Hypothalamus (tissue), 51 donors: ENCODE data around the gene PDLIM4.

Experiments used
- DNase-seq, 51 donors: peaks; one replicate each; lab custom pipeline; 2025; lab: John Stamatoyannopoulos, UW

The PDLIM4 gene

GRCh38 chr5:132277971-132278853, 20.7 kb downstream of the PDLIM4 start:
- DNase-seq = no peak

DNA sequence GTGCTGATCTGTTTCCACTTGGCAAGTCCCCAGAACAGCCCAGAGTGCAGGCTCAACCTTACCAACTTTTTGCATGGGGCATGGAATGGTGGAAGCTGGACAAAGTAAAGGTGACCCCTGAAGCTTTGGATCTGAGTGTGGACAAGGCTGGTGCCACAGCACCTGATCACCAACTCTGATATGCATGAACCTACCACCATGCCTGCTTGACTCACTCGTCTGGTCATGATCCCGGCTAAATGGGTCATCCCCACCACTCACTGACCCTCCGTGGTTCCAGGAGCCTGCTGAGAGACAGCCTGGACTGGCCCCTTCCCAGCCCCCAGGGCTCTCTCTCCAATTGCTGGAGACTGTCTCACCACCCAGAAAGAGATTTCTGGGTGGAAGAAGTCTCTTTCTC, 22.3 kb downstream of the PDLIM4 start:
- DNase-seq = no peak

DNA sequence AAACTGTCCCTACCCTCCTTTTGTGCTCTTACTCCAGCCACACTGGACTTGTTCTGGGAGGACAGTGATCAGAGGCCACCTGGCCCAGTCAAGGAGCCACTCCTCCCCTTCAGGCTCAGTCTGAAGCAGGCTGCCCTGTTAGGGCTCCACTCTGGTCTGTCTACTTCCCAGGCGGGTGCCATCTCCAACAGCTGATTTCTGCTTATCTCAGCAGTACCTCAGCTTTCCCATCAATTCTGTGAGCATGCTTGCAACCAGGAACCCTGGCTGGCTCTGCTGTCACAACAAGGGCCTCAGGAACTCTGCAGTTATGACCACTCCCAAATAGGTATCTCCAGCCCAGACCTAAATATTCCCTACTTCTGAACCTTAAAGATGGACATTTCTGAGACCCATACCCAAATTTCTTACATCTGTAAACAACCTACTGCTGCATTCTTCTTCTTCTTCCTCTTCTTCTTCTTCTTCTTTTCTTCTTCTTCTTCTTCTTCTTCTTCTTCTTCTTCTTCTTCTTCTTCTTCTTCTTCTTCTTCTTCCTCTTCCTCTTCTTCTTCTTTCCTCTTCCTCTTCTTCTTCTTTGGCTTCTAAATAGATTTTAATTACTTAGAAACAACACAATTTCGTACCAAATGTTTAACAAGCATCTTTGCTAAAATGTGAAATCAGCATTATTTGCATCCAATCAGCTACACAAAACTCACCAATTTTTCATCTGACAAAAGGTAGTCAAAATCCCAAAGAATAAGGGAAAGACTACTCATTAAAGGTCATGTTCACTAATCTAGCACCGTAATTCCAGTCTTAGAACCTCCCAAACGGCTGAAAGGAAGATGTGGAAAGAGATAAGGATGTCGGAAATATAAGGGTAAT, 23.1 kb downstream of the PDLIM4 start:
- DNase-seq = no peak

DNA sequence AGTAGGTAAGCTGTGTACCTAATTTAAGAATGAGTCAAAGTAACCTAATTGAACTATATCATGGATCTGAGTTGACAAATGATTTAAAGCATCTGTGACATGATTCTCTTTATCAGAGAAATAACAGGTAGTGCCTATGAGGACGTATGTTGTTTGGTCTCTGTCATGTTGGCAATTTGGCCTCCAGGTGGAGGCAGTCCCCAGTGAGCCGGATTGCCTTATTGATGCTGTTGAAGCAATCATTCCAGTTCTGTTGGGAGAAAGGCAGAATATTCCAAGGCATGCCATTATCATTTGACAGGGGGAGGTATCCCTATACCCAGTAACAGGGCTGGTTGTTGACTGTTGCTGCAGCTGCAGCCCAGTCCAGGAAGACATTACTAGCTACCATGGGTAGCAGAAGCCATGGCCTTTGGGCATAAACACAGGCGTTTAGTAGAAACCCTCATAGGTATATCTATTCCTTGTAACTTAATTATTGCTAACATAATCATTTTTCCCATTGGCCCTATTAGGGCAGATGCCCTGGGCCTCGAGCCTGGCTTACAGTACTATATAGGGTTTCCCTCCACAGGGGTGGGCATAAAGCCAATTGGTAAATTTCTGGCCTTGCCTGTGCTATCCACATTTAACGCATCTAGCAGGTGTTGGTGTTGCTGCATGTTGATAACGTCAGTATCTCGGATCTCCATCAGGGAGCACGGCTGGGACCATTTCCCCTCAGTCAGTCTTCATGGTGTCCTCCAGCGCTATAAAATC, 24.5 kb downstream of the PDLIM4 start:
- no peak for DNase-seq

- DNase-seq = no peak
Observed at GRCh38 chr5:132283423-132284043, 26.0 kb downstream of the PDLIM4 start.

GRCh38 chr5:132289097-132289496, 31.6 kb downstream of the PDLIM4 start:
- DNase-seq = no peak

- DNase-seq = no peak
Observed at GRCh38 chr5:132291026-132291425, 33.5 kb downstream of the PDLIM4 start.

- peak; percentile 49 to 97 (median 79) for DNase-seq
Observed at GRCh38 chr5:132293066-132293991, 35.8 kb downstream of the PDLIM4 start.

- DNase-seq = peak in 49 of 51 donors; percentile 67 to 97 (median 85)
Observed at GRCh38 chr5:132293992-132294727, 36.7 kb downstream of the PDLIM4 start, which contains the start of gene SLC22A4. Gene SLC22A4, plus strand, starts transcription at chr5:132294394. Its CDS starts 223 bp downstream, at chr5:132294617.

DNA sequence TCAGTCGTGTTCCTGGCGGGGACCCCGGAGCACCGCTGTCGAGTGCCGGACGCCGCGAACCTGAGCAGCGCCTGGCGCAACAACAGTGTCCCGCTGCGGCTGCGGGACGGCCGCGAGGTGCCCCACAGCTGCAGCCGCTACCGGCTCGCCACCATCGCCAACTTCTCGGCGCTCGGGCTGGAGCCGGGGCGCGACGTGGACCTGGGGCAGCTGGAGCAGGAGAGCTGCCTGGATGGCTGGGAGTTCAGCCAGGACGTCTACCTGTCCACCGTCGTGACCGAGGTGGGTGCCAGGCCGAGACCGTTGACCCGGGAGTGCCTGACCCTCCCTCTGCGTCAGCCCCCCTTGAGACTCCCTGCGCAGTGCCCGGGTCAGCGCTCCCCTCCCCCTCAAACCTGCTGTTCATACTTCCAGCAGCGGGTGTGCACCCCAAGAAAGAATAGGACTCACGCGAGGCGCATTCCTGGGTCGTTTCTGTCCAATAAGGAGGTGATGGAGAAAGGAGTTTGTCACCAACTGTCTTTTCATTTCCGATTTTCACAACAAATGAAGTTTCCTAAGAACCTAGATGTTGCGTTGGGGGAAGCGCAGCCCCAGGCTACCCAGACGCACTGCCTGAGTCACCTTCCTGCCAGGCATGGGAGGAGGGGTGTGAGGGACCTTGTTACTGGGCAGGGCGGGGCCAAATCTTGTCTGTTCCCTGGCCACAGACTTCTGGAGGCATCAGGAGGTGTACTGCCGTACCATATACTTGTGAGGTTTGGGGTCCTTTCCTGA, 37.4 kb downstream of the PDLIM4 start:
- DNase-seq = peak in 8 of 51 donors; percentile 17 to 56 (median 33)

GRCh38 chr5:132295505-132296411, 38.3 kb downstream of the PDLIM4 start:
- DNase-seq = peak in 1 of 51 donors; percentile 4

DNA sequence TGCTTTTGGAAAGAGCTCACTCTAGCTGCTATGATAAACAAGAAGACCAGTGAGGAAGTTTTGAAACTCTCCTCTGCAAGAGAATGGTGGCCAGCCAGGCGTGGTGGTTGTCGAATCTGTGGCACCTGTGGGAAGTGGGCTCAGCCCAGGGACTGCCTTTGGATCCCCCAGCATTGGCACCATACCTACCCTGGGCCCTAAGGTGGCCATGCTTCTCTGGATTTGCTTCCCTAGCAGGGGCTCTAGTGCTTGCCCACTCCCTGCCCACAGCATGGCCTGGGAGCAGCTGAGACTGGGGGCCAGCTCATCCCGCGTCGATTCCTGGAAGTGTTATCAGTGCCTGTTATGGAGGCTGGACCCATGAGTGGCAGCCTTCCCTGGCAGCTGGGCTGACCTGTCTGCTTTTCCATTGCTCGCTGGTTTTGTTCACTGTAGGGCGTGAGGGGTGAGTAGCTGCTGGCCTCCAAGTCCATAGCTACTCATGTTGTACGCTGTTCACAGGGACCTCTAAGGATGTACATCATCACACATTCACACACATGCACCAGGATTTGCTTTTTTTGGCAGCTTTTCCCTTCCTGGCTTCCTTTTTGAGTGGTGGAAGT, 39.0 kb downstream of the PDLIM4 start:
- DNase-seq = no peak

DNA sequence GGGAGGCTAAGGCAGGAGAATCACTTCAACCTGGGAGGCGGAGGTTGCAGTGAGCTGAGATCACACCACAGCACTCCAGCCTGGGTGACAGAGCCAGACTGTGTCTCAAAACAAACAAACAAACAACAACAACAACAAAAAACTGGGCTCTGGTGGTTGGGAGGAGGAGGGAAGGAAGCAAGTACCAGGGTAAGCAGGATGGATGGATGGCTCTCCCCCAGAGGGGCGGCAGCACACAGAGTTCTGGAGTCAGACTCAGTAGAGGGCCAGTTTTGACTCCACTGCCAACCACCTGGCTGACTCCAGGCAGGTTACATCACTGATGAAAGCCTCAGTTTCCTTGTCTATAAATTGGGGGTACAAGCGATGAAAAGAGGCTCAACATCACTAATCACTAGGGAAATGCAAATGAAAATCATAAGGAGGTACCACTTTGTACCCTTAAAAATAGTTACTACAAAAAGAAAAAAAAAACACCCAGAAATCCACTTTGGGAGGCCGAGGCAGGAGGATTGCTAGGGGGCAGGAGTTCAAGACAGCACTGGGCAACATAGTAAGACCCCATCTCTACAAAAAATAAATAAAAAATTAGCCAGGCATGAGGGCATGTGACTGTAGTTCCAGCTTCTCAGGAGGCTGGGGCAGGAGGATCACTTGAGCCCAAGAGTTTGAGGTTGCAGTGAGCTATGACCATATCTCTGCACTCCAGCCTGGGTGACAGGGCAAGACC, 39.9 kb downstream of the PDLIM4 start:
- no peak for DNase-seq

GRCh38 chr5:132298298-132299212, 41.1 kb downstream of the PDLIM4 start:
- DNase-seq = no peak
